Measurements from ENCODE around the gene BAAT.

BAAT gene

DNA sequence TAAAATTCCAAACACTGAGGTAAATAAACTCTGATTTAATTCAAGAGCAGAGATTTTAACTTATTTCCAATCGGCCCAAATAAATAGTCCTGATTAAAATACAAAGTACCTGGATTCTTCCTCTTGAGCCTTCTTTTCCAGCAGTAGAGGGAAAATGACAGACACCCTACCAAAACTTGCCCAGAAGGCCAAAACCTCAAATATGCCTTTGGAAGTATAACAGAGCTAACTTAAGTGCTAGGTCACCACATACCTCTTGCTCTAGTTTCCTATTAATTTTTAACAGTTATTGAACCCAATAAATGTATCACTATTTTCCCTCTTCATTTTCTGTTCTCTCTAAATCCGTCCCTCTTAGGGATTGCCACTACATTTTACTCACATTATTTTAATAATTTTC lies 1.4 kb downstream of the BAAT start:
- Mint-ChIP-seq H3K4me3 (no peak overlapping the region), H3K36me3 (peaks cover 11% of the 10 kb centered on the region), H3K27me3 (no peaks in the 10 kb centered on the region), H3K27ac (no peak overlapping the region), H3K9me3 (peaks cover 8% of the 10 kb centered on the region), H3K4me1 (peaks cover 5% of the 10 kb centered on the region)
- no peak for DNase-seq (ENCODE audit: low spot score in 2 of 2)
- ATAC-seq (ENCODE audit: low read depth): no peak

- H3K4me3 Mint-ChIP-seq: no peak overlapping the region
- no peak overlapping the region for H3K27ac Mint-ChIP-seq
- peaks cover 13% of the 10 kb centered on the region for H3K9me3 Mint-ChIP-seq
- DNase-seq (ENCODE audit: low spot score in 2 of 2): no peak
- peaks cover 3% of the 10 kb centered on the region for H3K27me3 Mint-ChIP-seq
- no peak for ATAC-seq (ENCODE audit: low read depth)
- H3K36me3 Mint-ChIP-seq: peaks cover 14% of the 10 kb centered on the region
- no peaks in the 10 kb centered on the region for H3K4me1 Mint-ChIP-seq
Measured at GRCh38 chr9:101381833-101382342, 2.9 kb downstream of the BAAT start.

GRCh38 chr9:101381118-101381517 lies 3.7 kb downstream of the BAAT start:
- no peaks in the 10 kb centered on the region for H3K4me1 Mint-ChIP-seq
- no peak overlapping the region for H3K27ac Mint-ChIP-seq
- H3K36me3 Mint-ChIP-seq: peaks cover 13% of the 10 kb centered on the region
- ATAC-seq (ENCODE audit: low read depth): no peak
- H3K9me3 Mint-ChIP-seq: peaks cover 13% of the 10 kb centered on the region
- no peak overlapping the region for H3K4me3 Mint-ChIP-seq
- H3K27me3 Mint-ChIP-seq: peaks cover 3% of the 10 kb centered on the region
- DNase-seq (ENCODE audit: low spot score in 2 of 2): no peak

DNA sequence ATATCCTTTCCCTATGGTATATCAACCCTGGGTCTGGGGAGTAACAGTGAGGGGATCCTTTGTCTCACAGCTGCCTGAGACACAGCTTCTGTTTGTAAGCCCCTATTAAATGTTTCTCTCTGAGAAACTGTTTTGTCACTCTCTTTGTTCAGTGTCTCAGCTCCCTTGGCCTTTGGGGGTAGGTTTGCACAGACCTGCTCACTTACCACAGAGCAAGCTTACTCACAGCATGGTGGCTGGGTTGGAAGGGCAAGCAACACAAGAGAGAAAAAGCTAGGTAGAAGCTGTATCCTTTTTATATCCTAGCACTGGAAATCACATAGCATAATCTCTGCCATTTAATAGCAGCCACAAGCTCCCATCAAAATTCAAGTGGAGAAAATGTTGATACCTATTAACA lies 4.5 kb downstream of the BAAT start:
- DNase-seq (ENCODE audit: low spot score in 2 of 2) (no peak), ATAC-seq (ENCODE audit: low read depth) (no peak)
- H3K27me3 Mint-ChIP-seq: peaks cover 7% of the 10 kb centered on the region
- peaks cover 10% of the 10 kb centered on the region for H3K36me3 Mint-ChIP-seq
- H3K4me1 Mint-ChIP-seq: no peaks in the 10 kb centered on the region
- no peak overlapping the region for H3K27ac Mint-ChIP-seq
- H3K9me3 Mint-ChIP-seq: peaks cover 11% of the 10 kb centered on the region
- no peak overlapping the region for H3K4me3 Mint-ChIP-seq

DNA sequence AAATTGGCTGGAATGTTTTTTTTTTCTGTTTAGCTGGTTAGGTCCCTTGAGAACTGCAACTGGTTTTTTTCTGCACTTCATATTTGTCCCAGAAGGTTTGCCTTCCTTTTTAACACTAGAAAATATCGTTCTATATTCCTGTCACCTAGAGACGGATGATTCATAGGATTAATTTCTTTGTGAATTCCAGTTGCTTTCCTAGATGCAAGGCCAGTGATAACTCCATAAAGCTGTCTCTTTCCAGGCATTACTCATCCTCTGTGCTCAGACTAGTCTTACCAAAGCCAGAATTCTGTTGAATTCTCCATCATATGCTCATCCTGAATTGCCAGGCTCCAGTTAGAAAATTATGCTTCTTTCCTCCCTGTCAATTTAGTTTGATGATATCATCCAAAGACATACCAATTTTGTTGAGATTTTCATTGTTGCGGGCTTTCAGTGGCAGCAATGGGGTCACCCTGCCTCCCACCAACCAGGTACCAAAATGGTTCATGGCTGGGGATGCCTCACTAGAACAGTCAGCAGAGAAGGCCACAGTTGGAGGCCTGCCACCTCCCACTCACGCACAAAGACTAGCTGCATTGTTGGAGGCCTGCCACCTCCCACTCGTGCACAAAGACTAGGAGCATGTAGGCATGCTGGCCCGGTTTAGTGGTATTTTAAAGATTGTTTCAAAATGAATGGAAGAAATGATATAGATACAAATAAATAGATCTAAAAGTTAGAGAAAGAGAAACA lies 8.5 kb downstream of the BAAT start:
- H3K36me3 Mint-ChIP-seq: peaks cover 5% of the 10 kb centered on the region
- H3K27ac Mint-ChIP-seq: no peak overlapping the region
- peaks cover 8% of the 10 kb centered on the region for H3K9me3 Mint-ChIP-seq
- DNase-seq (ENCODE audit: low spot score in 2 of 2) (no peak), ATAC-seq (ENCODE audit: low read depth) (no peak)
- peaks cover 7% of the 10 kb centered on the region for H3K27me3 Mint-ChIP-seq
- H3K4me3 Mint-ChIP-seq: no peak overlapping the region
- H3K4me1 Mint-ChIP-seq: no peaks in the 10 kb centered on the region

DNA sequence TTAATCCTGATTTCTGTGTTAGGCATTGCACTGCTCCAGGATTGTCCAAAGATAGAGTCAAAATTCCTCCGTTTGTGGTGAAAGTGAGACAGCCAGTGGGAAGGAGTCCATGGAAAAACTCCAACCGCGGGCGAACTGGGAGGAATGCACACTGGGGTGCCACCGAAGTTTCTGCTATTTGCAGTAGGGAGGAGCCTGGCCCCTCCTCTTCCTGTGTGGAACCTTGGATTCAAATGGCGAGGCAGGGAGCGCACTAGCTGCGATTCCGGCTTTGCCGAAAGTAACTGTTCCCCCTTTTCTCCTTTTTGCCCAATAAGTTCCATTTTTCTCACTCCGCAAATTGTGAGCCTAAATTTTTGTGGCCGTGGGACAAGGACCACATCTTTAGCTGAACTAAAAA lies 9.3 kb downstream of the BAAT start:
- ATAC-seq (ENCODE audit: low read depth) (no peak), DNase-seq (ENCODE audit: low spot score in 2 of 2) (no peak)
- Mint-ChIP-seq H3K36me3 (peaks cover 5% of the 10 kb centered on the region), H3K9me3 (peaks cover 8% of the 10 kb centered on the region), H3K4me3 (no peak overlapping the region), H3K27ac (no peak overlapping the region), H3K27me3 (peaks cover 9% of the 10 kb centered on the region), H3K4me1 (no peaks in the 10 kb centered on the region)

DNA sequence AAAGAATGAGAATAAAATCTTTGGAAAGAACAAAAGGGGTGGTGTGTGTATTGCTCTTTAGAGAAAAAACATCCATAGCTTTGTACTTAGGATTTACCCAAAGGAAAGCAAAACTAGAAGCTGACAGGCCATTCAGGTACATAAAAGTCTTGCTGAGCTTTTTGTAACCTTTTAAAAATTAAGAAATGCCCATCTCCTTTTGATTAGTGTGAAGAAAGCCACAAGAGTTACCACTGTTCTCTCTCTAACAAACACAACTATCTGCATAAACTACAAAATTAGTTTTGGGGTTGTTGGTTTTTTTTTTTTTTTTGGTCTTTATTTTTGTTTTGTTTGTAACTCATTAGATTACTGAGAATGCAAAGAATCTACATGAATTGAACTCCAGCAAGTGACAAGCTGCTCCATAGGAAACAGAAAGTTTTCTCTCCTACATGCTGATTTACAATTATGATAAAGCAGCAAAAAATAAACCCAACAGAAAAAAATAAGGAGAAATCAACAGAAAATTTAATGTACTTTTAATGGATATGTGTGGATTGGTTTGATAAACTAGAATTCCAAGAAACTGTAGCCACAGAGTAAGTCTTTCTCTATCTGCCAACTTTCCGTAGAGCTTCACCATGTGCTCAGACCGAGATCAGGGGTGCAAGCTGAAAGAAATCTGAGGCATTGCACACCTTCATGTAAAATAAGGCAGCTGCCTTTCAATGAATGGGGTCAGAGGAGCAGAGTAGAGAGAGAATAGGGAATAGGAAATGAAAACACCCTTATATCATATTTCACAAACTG lies 12.3 kb downstream of the BAAT start:
- Mint-ChIP-seq H3K36me3 (peaks cover 1% of the 10 kb centered on the region), H3K27me3 (peaks cover 6% of the 10 kb centered on the region), H3K9me3 (peaks cover 4% of the 10 kb centered on the region), H3K27ac (no peak overlapping the region), H3K4me3 (no peak overlapping the region), H3K4me1 (no peaks in the 10 kb centered on the region)
- ATAC-seq (ENCODE audit: low read depth) (no peak), DNase-seq (ENCODE audit: low spot score in 2 of 2) (no peak)

GRCh38 chr9:101371813-101372212 lies 13.0 kb downstream of the BAAT start:
- Mint-ChIP-seq H3K9me3 (peaks cover 3% of the 10 kb centered on the region), H3K4me3 (no peak overlapping the region), H3K27me3 (peaks cover 6% of the 10 kb centered on the region), H3K27ac (no peak overlapping the region), H3K36me3 (no peaks in the 10 kb centered on the region), H3K4me1 (no peaks in the 10 kb centered on the region)
- DNase-seq (ENCODE audit: low spot score in 2 of 2) (no peak), ATAC-seq (ENCODE audit: low read depth) (no peak)

GRCh38 chr9:101369884-101370531 lies 14.8 kb downstream of the BAAT start:
- H3K36me3 Mint-ChIP-seq: no peaks in the 10 kb centered on the region
- H3K4me3 Mint-ChIP-seq: no peak overlapping the region
- peaks cover 3% of the 10 kb centered on the region for H3K9me3 Mint-ChIP-seq
- H3K27me3 Mint-ChIP-seq: peaks cover 2% of the 10 kb centered on the region
- ATAC-seq (ENCODE audit: low read depth) (no peak), DNase-seq (ENCODE audit: low spot score in 2 of 2) (no peak)
- no peaks in the 10 kb centered on the region for H3K4me1 Mint-ChIP-seq
- H3K27ac Mint-ChIP-seq: no peak overlapping the region

DNA sequence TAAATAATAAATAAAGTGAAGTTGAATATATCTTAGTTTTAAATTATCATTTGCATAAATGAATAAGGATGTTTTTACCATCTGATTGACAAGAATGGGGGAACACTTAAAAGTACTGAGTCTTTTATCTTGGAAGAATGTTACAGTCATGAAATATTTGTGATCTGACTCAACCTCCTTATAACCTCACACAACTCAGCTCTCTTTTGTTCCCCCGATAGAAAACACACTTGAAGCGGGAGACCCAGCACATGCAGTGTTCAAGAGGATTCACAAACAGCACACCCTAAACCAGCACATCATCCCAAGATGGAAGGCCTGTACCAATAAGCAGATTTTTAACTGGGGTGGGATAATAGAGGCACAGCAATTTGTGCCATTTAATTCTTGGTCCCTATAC lies 15.5 kb downstream of the BAAT start:
- Mint-ChIP-seq H3K4me1 (no peaks in the 10 kb centered on the region), H3K27ac (no peak overlapping the region), H3K27me3 (peaks cover 2% of the 10 kb centered on the region), H3K4me3 (no peak overlapping the region), H3K9me3 (peaks cover 3% of the 10 kb centered on the region), H3K36me3 (no peaks in the 10 kb centered on the region)
- ATAC-seq (ENCODE audit: low read depth): no peak
- no peak for DNase-seq (ENCODE audit: low spot score in 2 of 2)

DNA sequence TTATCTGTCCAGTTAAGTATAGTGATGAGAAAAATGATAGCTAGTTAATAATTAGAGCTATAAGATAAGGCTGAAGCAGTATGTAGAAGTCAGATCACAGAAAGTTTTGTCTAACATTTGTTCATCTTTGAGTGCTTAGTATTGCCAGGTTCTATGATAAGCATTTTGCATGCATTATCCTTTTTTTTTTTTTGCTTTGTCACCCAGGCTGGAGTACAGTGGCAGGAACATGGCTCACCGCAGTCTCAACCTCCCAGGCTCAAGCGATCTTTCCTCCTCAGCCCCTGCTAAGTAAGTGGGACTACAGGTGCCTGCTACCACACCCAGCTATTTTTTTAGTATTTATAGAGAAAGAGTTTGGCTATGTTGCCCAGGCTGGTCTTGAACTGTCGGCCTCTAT lies 17.5 kb downstream of the BAAT start:
- DNase-seq (ENCODE audit: low spot score in 2 of 2): no peak
- ATAC-seq (ENCODE audit: low read depth): no peak
- H3K27me3 Mint-ChIP-seq: peaks cover 4% of the 10 kb centered on the region
- H3K36me3 Mint-ChIP-seq: no peaks in the 10 kb centered on the region
- peaks cover 3% of the 10 kb centered on the region for H3K9me3 Mint-ChIP-seq
- H3K4me1 Mint-ChIP-seq: no peaks in the 10 kb centered on the region
- H3K27ac Mint-ChIP-seq: no peak overlapping the region
- no peak overlapping the region for H3K4me3 Mint-ChIP-seq

DNA sequence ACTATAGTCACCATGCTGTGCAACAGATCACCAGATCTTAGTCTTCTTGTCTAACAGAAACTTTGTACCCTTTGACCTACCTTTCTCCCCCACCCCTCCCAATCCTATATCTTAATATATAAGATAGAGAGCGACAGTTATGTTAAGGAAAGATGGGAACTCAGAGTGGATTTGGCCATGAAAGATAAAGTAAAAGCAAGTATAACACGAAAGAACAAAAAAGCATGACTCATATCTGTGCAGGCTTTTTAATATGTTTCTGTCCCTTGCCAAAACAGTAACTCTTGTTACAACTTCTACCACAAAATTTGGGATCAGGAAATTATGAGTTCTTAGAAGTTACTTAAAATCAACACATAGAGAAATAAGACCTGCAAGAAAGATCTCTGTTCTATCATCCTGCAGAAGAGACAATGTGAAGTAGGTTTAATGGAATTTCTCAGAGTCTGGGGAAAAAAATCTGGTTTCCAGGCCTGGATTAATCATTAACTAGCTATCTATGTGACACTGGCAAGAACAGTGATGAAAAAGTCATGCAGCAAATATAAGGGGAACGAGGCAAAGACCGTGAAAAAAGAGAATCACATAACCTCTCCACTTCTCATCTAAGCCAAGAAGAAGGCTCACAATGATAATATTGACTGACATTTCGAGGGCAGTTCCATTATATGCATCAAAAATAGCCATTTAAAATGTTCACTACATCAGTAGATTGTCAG lies 18.6 kb downstream of the BAAT start:
- Mint-ChIP-seq H3K9me3 (no peaks in the 10 kb centered on the region), H3K36me3 (no peaks in the 10 kb centered on the region), H3K4me1 (no peaks in the 10 kb centered on the region), H3K4me3 (no peak overlapping the region), H3K27ac (no peak overlapping the region), H3K27me3 (peaks cover 3% of the 10 kb centered on the region)
- ATAC-seq (ENCODE audit: low read depth): no peak
- no peak for DNase-seq (ENCODE audit: low spot score in 2 of 2)

DNA sequence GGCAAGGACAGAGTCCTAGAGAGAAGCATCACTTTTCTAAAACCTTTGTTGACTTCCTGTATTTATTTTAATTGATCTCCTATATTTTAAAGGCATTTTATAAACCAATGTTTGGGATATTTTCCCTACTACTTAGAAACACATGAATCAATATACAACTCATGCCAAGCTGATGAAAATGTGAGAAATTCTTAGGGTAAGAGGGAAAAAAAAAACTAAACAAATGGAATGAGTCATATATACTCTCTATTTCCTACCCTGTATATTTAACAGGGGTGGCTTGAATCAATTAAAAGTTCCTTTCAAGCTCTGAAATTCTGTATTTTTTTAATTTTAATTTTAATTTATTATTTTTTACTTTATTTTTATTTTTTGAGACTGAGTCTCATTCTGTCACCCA lies 19.6 kb downstream of the BAAT start:
- Mint-ChIP-seq H3K9me3 (no peaks in the 10 kb centered on the region), H3K36me3 (no peaks in the 10 kb centered on the region), H3K4me3 (no peak overlapping the region), H3K4me1 (no peaks in the 10 kb centered on the region), H3K27me3 (peaks cover 2% of the 10 kb centered on the region), H3K27ac (no peak overlapping the region)
- DNase-seq (ENCODE audit: low spot score in 2 of 2) (no peak), ATAC-seq (ENCODE audit: low read depth) (no peak)

- no peak for ATAC-seq (ENCODE audit: low read depth)
- DNase-seq (ENCODE audit: low spot score in 2 of 2): no peak
- Mint-ChIP-seq H3K27me3 (peaks cover 2% of the 10 kb centered on the region), H3K36me3 (no peaks in the 10 kb centered on the region), H3K4me3 (no peak overlapping the region), H3K4me1 (no peaks in the 10 kb centered on the region), H3K27ac (no peak overlapping the region), H3K9me3 (no peaks in the 10 kb centered on the region)
Measured at GRCh38 chr9:101362450-101362849, 22.4 kb downstream of the BAAT start.
